Measurements from ENCODE around the gene ROPN1.
"Not testable (repeated sequence)": the region's sequence is repeated elsewhere in the genome, so short reads cannot be mapped to it uniquely, and the experiment has no call there.

Gene ROPN1

DNA sequence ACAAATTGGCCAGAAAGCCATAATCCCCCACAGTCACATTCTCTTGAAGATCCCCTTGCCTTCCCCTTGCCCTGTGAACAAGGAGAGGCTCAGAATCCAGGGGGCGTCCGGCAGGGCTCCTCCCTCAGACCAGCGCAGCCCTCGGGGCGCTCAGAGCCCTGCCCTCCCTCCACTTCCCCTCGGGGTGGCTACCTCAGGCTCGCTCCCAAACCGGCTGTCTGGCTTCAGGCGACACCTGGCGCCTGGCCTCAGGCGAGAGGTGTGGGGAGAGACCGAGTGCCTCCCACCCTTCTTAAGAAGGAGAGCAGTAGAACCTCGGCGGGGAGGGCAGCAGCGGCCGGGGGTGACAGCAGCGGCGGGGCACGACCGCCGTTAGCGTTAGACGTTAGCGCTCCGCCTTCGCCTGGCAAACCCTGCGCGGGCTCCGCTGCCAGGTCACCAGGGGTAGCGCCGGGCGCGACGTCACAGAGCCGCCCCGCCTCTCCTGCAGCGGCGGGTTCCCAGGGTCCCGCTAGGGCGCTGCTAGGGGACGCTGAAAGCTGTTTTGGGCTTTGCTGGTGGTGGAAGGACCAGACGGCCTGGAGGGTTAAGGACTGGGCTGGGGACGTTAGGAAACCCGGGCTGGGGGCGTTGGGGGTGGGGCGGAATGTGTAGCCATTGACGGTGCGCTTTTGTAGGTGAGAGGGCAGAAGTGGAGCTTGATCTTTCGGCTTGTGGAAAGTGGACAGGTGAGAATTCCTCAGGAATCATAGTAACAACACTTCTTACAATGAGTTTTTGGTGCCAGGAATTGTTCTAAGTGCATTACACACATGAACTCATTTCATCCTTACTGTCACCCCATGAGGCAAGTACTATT lies at the start of gene ROPN1:
Gene ROPN1 (minus strand): TSS at position 395 of the 859 bp plus-strand sequence. CDS start 11,643 bp downstream, outside the sequence.
- not testable (repeated sequence) for H3K4me3 ChIP-seq (ENCODE audit: low read depth, low read length)

DNA sequence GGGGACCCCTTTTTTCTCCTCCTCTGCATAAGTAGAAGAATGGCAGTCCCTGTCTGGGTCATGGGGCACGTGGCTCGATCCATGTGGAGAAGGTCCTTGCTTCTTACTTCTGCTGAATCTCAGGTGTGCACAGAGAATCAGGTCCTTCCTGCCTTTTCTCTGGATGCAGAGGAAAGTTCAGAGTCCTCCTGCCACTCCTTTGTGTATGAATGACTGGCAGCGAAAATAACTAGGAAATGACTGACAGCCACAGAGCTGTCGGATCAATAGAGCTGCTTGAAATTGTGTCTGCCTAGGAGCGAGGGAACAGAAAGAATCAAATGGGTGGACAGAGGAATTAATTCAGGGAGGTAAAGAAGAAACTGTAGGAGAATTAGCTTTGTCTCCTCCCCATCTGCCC lies 49.6 kb upstream of the ROPN1 start:
- no peak overlapping the region for H3K4me3 ChIP-seq (ENCODE audit: low read depth, low read length)

DNA sequence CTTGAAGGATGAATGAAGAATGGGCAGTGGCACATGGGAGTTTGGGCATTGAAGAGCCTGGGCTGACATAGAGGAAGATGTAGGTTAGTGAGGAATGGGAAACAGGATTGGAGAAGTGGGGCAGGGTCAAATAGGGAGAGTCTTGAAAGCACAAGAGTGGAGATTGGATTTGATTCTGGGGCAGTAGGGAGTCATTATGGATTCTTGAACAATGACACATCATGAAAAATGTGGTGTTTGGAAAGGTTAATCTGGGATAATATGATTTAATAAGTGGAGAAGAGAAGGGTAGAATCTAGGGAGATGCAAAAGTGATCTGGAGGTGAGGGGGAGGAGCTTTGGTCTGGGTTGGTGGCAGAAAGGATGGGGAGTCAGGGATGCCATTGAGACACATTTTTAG lies 45.4 kb upstream of the ROPN1 start:
- H3K4me3 ChIP-seq (ENCODE audit: low read depth, low read length), result no peak overlapping the region

DNA sequence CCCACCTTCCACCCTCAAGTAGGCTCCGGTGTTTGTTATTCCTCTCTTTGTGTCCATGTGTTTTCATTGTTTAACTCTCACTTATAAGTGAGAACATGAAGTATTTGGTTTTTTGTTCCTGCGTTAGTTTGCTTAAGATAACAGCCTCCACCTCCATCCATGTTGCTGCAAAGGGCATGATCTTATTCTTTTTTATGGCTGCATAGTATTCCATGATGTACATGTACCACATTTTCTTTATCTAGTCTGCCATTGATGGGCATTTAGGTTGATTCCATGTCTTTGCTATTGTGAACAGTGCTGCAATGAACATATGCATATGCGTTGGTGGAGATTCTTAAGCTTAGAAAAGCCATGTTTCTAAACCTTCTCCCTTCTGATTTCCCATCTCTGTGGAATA lies 44.3 kb upstream of the ROPN1 start:
- not testable (repeated sequence) for H3K4me3 ChIP-seq (ENCODE audit: low read depth, low read length)

DNA sequence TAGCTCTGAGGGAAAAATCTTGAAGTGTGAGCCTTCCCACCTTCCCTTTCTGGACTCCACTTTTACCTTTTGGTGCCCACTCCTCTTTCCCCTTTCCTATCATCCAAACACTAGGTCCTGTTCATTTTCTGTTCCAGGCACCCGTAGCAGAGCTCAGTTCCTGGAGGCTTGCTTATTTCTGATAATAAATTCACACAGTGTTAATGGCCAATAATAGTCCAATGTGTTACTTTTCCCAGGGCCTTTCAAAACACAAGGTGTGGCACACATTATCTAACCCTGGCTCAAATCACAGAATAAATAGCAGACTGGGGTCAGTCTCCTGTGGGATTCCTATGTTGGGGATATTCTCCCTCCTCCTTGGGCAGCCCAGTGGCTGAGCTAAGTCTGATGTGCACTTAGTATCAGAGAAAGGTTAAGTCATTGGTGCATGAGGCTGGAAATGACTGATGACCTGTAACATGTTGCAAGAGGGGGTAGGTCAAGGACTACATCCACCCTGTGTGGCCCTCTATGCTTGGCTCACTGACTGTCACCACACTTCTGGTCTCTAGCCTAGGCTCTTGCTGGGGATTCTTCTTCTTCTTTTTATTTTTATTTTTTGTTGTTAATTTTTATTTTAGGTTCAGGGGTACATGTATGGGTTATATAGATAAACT lies 43.7 kb upstream of the ROPN1 start:
- no peak overlapping the region for H3K4me3 ChIP-seq (ENCODE audit: low read depth, low read length)

GRCh38 chr3:124034844-124035152 lies 42.9 kb upstream of the ROPN1 start:
- H3K4me3 ChIP-seq (ENCODE audit: low read depth, low read length), result no peak overlapping the region

- peak overlapping the region; percentile 75 for H3K4me3 ChIP-seq (ENCODE audit: low read depth, low read length)
Observed at GRCh38 chr3:124034016-124034843, 42.3 kb upstream of the ROPN1 start.

DNA sequence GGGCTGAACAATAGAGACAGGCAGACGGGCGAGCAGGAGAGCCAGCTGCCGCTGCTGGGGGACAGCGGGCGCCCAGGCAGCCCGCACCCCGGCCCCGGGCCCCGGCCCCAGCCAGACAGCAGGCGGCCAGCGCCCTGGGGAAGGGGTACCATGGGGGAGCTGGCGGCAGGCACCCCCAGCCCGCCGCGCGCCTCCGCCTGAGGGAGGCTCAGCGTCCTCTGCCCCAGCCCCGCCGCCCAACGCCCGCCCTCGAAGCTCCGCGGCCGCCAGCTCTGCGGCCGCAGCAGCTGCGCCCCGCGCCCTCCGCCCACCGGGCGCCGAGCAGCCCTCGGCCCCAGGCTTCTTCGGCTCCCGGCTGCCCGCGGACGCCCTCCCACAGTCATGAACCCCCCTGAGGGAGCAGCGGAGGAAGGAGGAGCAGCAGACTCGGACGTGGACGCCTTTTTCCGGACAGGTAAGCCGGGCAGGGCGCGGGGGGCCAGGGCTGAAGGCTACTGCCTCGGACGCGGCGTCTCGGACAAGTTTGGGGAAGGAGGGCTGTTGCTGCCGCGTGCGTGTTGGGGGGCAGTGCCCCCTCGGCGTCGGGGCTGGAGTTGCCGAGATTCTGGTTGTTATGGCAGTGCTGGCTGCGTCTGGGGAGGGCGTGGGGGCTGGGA lies 41.6 kb upstream of the ROPN1 start, which contains the start of gene KALRN:
Gene KALRN (plus strand): TSS at position 10 of the 656 bp plus-strand sequence.
- peak within 1 kb of the TSS; percentile 75 for H3K4me3 ChIP-seq (ENCODE audit: low read depth, low read length)

DNA sequence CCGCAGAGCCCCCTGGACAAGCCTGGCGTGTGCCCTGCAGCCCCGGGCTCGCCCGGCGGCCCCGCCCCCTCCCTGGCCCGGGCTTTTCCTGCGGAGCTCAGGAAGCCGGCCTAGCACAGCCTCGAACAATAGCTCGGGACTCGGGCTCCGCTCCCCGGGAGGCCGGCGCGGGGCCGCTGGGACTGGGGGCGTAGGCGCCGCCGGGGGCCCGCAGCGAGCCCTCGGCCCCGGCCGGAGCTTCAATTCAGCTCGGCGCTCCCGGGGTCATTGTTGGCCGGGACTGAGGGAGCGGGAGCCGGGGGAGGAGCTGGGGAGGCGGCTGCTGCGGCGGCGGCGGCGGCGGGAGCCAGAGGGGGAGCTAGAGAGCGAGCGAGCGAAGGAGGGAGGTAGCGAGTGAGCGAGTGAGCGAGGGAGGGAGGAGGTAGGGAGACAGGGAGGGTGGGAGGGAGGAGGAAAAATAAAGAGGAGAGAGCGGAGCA lies 41.0 kb upstream of the ROPN1 start:
- peak overlapping the region; percentile 75 for H3K4me3 ChIP-seq (ENCODE audit: low read depth, low read length)

GRCh38 chr3:124032311-124032880 lies 40.5 kb upstream of the ROPN1 start:
- peak overlapping the region; percentile 56 for H3K4me3 ChIP-seq (ENCODE audit: low read depth, low read length)

DNA sequence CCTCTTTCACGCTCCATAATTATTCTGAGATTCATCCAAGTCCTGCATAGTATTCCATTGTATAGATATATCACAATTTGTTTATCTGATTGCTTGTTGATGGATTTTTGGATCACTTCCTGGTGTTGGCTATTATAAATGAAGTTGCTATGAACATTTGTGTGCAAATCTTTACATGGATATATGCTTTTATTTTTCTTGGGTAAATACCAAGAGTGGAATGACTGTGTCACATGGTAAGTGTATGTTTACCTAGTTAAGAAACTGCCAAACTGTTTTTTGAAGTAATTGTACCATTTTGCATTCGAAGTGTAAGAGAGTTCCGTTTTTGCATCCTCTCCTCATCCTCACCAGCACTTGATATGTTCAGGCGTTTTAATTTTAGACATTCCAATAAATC lies 34.6 kb upstream of the ROPN1 start:
- H3K4me3 ChIP-seq (ENCODE audit: low read depth, low read length), result no peak overlapping the region

DNA sequence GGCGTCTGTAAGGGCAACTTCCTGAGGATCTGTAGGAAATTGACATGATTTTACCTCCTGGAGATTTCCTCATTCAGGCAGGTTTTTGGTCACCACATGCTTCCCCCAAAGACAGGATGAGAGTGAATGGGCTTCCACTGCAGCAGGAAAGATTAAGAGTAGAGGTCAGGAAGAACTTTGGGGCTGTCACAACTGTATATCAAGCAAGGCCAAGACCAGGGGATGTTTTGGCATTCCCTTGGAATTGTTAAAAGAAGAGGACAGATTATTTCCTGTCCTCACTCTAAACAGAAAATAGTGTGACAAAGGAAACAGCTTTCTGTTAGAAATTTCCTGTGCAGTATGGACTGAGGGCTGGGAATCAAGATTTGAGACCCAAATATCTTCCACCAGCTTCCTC lies 31.6 kb upstream of the ROPN1 start:
- H3K4me3 ChIP-seq (ENCODE audit: low read depth, low read length), result not testable (repeated sequence)

GRCh38 chr3:124019291-124019690 lies 27.4 kb upstream of the ROPN1 start:
- no peak overlapping the region for H3K4me3 ChIP-seq (ENCODE audit: low read depth, low read length)

DNA sequence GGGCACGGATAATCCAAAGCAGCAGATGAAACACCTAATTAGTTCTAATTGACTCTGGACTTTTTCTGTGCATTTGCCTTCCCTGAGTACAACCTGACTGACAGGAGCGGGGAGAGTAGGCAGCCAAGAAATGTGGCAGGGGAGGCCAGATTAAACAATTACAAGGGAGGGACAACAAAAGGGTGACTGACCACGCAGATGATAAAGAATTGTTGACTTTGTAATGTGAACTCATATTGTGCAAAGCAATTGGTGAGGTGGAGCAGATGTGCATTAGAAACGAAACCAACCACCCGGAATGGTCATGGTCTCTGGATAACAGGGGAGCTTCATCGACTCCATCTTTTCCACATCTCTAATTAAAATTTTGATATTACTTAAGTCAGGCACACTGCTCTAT lies 25.6 kb upstream of the ROPN1 start:
- H3K4me3 ChIP-seq (ENCODE audit: low read depth, low read length), result not testable (repeated sequence)

- H3K4me3 ChIP-seq (ENCODE audit: low read depth, low read length), result not testable (repeated sequence)
Observed at GRCh38 chr3:124016483-124016882, 24.6 kb upstream of the ROPN1 start.

DNA sequence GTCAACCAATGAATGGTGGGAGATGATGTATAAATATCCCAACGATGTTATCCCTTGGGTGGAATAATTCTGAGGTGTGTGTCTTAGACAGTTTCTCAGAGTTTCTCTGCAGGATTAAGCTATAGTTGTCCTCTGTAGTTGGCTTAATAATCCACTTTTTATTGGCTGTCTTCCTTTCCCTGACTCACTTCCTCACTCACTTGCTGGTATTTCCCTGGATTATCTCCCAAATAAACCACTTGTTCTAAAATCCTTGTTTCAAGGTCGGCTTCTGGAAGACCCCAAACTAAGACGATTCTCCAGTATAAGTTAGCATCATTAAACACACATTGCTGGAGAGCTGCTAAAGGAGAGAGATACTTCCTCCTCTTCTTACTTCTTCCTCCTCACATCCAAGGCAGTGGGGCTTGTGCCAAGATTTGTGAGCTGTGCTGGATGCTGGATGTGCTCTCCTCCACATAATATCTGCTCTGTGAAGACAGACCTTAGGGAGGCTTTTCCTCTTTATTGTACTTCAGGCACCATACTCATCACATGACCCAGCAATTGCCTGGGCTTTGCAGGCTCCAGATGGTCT lies 22.5 kb upstream of the ROPN1 start:
- no peak overlapping the region for H3K4me3 ChIP-seq (ENCODE audit: low read depth, low read length)

GRCh38 chr3:124008321-124008720 lies 16.4 kb upstream of the ROPN1 start:
- H3K4me3 ChIP-seq (ENCODE audit: low read depth, low read length), result not testable (repeated sequence)

GRCh38 chr3:124007186-124007585 lies 15.3 kb upstream of the ROPN1 start:
- H3K4me3 ChIP-seq (ENCODE audit: low read depth, low read length), result no peak overlapping the region

DNA sequence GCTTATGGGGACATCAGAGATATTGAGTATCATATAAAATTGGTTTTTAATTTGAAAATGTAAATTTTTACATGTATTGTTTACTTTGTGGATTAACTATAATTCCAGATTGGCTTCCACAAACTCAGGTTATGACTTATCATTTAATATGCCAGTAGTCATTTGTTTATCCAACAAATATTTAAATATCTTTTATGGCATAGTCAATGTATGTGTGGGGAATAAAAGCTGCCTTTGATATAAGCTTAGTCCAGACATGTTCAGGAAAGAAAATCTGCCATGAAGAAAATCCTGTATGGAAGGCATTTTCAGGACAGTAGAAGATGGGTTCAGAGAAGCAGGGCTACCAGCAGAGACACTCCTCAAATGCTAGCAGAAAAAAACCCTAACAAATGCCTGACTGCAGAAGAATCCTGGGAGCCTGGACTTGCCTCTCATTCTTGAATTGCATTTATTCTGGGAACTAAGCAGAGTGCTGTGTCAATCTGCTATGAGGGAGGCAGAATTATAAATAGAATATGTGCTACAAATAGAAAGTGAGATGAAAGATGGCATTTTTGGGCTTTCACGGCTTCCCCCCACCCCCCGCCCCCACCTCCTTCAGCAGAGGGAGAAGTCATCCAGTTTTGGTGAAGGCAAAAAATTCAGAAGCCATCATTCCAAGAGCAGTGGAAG lies 10.6 kb upstream of the ROPN1 start:
- not testable (repeated sequence) for H3K4me3 ChIP-seq (ENCODE audit: low read depth, low read length)

DNA sequence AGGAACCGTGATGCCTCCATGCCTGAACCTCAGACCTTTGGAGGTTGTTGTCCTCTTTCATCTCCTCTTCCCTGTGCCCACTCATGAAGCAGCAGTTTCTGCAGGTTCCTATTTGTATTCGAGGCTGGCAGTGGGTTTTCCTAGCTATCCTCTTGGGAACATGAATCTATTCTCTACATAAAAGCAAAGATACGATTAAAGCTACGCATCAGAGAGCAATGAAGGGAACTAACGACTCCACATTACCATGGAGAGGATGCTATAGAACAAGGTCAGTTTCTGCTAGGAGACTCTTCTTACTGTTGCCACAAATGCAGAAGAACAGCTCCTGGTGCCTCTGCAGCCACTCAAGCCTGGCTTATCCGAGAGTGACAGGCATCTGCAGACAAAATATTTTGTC lies 9.4 kb upstream of the ROPN1 start:
- not testable (repeated sequence) for H3K4me3 ChIP-seq (ENCODE audit: low read depth, low read length)

Data from iPS-11a (cell line).